KMS-11 (cell line): Measurements from ENCODE around the gene KLHL21.

Experiments used
- H2AFZ ChIP-seq: fragments of 200-600 bp; sonication (generic); 2 replicates; pipeline ENCODE4 v1.6.1; 2016; ENCODE audit warnings: antibody characterized with exemption, mixed run types, low read depth
- H3K27ac ChIP-seq: fragments of 200-600 bp; sonication (generic); 2 replicates; pipeline ENCODE4 v1.6.1; 2016; ENCODE audit warnings: mild to moderate bottlenecking, mixed run types
- H3K27me3 ChIP-seq: fragments of 200-600 bp; sonication (generic); 2 replicates; pipeline ENCODE4 v1.6.1; 2017; ENCODE audit warnings: mild to moderate bottlenecking, low read depth, mixed run types, moderate library complexity; ENCODE audit not compliant: insufficient read depth
- H3K36me3 ChIP-seq: fragments of 200-600 bp; sonication (generic); 2 replicates; pipeline ENCODE4 v1.6.1; 2017; ENCODE audit warnings: mild to moderate bottlenecking, mixed run types; ENCODE audit not compliant: insufficient read depth
- H3K4me1 ChIP-seq: fragments of 200-600 bp; sonication (generic); 2 replicates; pipeline ENCODE4 v1.6.1; 2016; ENCODE audit warnings: mild to moderate bottlenecking, low read depth, mixed run types; ENCODE audit not compliant: poor library complexity, severe bottlenecking
- H3K4me2 ChIP-seq: fragments of 200-600 bp; sonication (generic); 2 replicates; pipeline ENCODE4 v1.7.0; 2016; ENCODE audit warnings: mild to moderate bottlenecking, mixed run types
- H3K4me3 ChIP-seq: fragments of 200-600 bp; sonication (generic); IDR thresholded peaks from 2 replicates; pipeline ENCODE4 v1.6.1; 2017; ENCODE audit warnings: low read depth, low read length, mixed read lengths; ENCODE audit not compliant: insufficient read depth
- H3K79me2 ChIP-seq: fragments of 200-600 bp; sonication (generic); 2 replicates; pipeline ENCODE4 v1.6.1; 2016; ENCODE audit warnings: low read depth, mixed run types; ENCODE audit not compliant: insufficient read depth
- H3K9ac ChIP-seq: fragments of 200-600 bp; sonication (generic); 2 replicates; pipeline ENCODE4 v1.6.1; 2016; ENCODE audit warnings: mild to moderate bottlenecking, mixed run types
- H4K20me1 ChIP-seq: fragments of 200-600 bp; sonication (generic); 2 replicates; pipeline ENCODE4 v1.6.1; 2016; ENCODE audit warnings: mild to moderate bottlenecking, mixed run types; ENCODE audit not compliant: insufficient read depth
- CTCF ChIP-seq: fragments of 200-600 bp; sonication (generic); conservative IDR thresholded peaks from 2 replicates; pipeline ENCODE4 v1.6.1; 2017; ENCODE audit warnings: low read depth, mild to moderate bottlenecking, antibody characterized with exemption, low read length, moderate library complexity, mixed read lengths

KLHL21 gene

GRCh38 chr1:6622396-6623152 is 19.9 kb upstream of the KLHL21 start:
- Histone ChIP-seq H2AFZ (no peak overlapping the region), H3K36me3 (peaks cover 6% of the 10 kb centered on the region; the same call in 1 of the 2 replicates)

GRCh38 chr1:6621429-6622391 is 19.0 kb upstream of the KLHL21 start:
- Histone ChIP-seq H2AFZ (no peak overlapping the region), H3K79me2 (peaks cover 30% of the 10 kb centered on the region), H3K36me3 (peaks cover 6% of the 10 kb centered on the region; the same call in 1 of the 2 replicates), H3K4me1 (peaks cover 25% of the 10 kb centered on the region), H3K27me3 (no peaks in the 10 kb centered on the region), H3K27ac (no peak overlapping the region), H4K20me1 (no peaks in the 10 kb centered on the region), H3K4me3 (no peak overlapping the region), H3K4me2 (no peak overlapping the region), H3K9ac (no peak overlapping the region)
- TF ChIP-seq CTCF: no peak

More at GRCh38 chr1:6622396-6623152, 19.9 kb upstream of the KLHL21 start:
- H3K4me1 ChIP-seq: peaks cover 25% of the 10 kb centered on the region
- H3K4me3 ChIP-seq: no peak overlapping the region
- no peak for TF ChIP-seq CTCF
- H3K27ac ChIP-seq: no peak overlapping the region
- no peaks in the 10 kb centered on the region for H3K27me3 ChIP-seq
- H4K20me1 ChIP-seq: no peaks in the 10 kb centered on the region
- no peak overlapping the region for H3K9ac ChIP-seq
- H3K79me2 ChIP-seq: peaks cover 24% of the 10 kb centered on the region
- H3K4me2 ChIP-seq: no peak overlapping the region

DNA sequence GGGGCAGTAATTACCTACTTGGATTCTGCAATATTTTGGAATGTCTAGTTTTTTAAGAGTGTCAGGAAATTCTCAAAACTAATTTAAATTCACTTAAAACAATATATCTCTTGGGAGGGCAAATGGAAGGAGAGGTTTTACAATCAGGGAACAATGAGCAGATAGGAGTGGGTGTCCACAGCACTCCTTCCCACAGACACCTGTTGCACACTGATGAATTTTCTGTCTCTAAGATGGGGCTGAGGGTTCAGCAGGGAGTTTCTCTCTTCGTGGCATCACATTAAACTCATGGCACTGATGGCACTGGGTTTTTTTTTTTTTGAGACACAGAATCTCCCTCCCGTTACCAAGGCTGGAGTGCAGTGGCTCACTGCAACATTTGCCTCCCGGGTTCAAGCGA is 16.4 kb upstream of the KLHL21 start:
- Histone ChIP-seq H4K20me1 (no peaks in the 10 kb centered on the region), H3K27ac (no peak overlapping the region)

More for the DNA sequence above, 16.4 kb upstream of the KLHL21 start:
- no peak overlapping the region for H3K4me2 ChIP-seq
- peaks cover 6% of the 10 kb centered on the region; the same call in 1 of the 2 replicates for H3K36me3 ChIP-seq
- peaks cover 12% of the 10 kb centered on the region for H3K4me1 ChIP-seq
- no peak for TF ChIP-seq CTCF
- no peak overlapping the region for H3K4me3 ChIP-seq
- H3K79me2 ChIP-seq: peaks cover 36% of the 10 kb centered on the region
- no peak overlapping the region for H3K9ac ChIP-seq
- H3K27me3 ChIP-seq: no peaks in the 10 kb centered on the region
- no peak overlapping the region for H2AFZ ChIP-seq
